LNCaP clone FGC (cell line): ENCODE measurements around the gene AMMECR1.

Source experiments
- DNase-seq: peaks from one replicate; pipeline ENCODE4 v3.0.0-alpha.2; 2011; ENCODE audit warnings: low read depth
- H3K4me3 ChIP-seq: 2 replicates; pipeline ENCODE4 v1.5.1; 2011; ENCODE audit warnings: mild to moderate bottlenecking, low read depth, low read length, control low read depth
- CTCF ChIP-seq: IDR thresholded peaks from 2 replicates; pipeline ENCODE4 v1.5.1; 2012; ENCODE audit warnings: mild to moderate bottlenecking; ENCODE audit not compliant: control insufficient read depth, insufficient read depth; ENCODE audit errors: extremely low read depth

Gene AMMECR1

GRCh38 chrX:110204986-110205385 lies 112.9 kb downstream of the AMMECR1 start:
- no peak for DNase-seq
- TF ChIP-seq CTCF: no peak
- no peak overlapping the region for H3K4me3 ChIP-seq

DNA sequence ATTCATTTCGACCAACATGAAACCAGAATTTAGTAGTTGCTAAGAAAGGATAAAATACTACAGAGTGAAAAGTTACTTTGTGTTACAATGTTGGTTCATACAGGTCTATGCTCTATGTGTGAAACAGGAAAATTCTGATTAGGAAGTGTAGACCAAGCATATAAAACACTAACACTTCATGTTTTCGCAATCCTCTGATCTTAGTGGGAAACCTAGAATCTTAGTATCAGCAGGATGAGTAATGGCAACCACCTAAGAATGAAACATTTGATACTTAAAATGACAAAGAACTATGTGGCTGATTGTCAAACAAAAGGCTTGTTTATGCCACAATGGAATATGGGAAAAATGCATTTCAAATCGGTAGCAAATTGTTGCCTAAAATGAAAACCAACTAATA lies 116.1 kb downstream of the AMMECR1 start:
- no peak overlapping the region for H3K4me3 ChIP-seq
- DNase-seq: no peak
- TF ChIP-seq CTCF: no peak

- DNase-seq: no peak
- no peak for TF ChIP-seq CTCF
- no peak overlapping the region for H3K4me3 ChIP-seq
Measured at GRCh38 chrX:110194977-110195376, 122.9 kb downstream of the AMMECR1 start.

DNA sequence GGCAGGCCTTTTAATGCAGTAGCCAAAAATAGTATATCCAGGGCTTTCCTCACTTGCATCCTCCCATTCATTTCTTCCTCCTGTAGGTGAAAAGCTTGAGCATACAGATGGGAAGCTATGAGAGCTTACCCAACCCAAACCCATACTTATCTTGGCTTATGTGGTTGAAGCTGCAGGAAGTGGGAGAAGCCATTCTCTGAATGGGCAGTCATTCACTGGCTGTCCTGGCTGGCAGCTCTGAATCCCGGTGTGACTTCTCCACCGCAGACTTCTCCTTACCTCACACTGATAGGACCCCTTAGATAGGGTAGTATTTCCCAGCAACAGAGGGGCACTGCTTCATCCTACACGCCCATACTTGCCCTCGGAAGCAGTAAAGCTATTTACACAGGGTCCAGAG lies 125.4 kb downstream of the AMMECR1 start:
- TF ChIP-seq CTCF: no peak
- H3K4me3 ChIP-seq: no peak overlapping the region
- DNase-seq: no peak

GRCh38 chrX:110188701-110189558 lies 129.0 kb downstream of the AMMECR1 start:
- TF ChIP-seq CTCF: no peak
- DNase-seq: no peak
- no peak overlapping the region for H3K4me3 ChIP-seq

DNA sequence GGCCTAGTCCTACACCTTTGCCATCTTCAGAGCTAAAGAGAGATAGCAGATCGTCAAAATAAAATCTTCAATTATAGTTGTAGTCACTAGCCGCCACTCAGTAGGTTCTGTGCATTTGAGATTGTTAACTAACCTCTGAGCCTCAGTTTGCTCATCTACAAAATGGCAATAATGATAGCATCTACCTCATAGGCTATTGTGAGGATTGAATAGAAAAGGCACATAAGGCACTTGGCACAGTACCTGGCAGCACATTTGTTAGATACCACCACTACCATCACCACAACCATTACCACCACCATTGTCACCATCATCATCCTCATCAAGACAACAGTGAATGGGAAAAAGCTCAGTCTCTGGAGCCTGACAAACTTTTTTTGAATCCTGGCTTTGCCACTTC lies 134.6 kb downstream of the AMMECR1 start:
- no peak for DNase-seq
- no peak overlapping the region for H3K4me3 ChIP-seq
- TF ChIP-seq CTCF: no peak

DNA sequence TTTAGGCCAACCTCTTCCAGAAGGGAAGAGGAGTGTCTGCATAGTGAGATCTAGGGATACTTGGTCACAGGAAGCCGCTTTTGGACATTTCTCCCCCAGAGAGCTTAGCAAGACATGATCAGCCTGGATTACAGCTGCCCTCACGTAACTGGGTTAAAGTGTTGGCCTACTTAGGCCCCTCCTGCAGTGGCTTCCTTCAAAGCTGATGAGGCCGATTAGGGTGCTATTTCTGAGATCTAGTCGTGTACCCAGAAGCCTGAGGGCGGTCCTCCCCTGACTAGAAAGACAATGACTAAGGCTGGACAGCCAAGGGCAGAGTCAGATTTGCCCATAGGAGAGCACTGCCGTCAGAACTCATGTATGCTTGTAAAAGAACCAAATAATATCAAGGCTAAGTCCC lies 135.0 kb downstream of the AMMECR1 start:
- TF ChIP-seq CTCF: no peak
- H3K4me3 ChIP-seq: no peak overlapping the region
- DNase-seq: no peak
